ENCODE results near the gene RFPL2.
"Not testable (repeated sequence)": the region's sequence is repeated elsewhere in the genome, so short reads cannot be mapped to it uniquely, and the experiment has no call there.

- TF ChIP-seq MAX (IDR thresholded peaks at IDR 0.05; ENCODE audit: insufficient read depth, insufficient read length); POLR2A (IDR thresholded peaks at IDR 0.05; ENCODE audit: low read depth, low read length); EZH2 (IDR thresholded peaks at IDR 0.05; ENCODE audit: borderline replicate concordance, low read depth, low read length, severe bottlenecking); CTCF (IDR thresholded peaks at IDR 0.05; ENCODE audit: extremely low read depth in 1 of 2, insufficient read depth in 1 of 2, low read depth in 1 of 2, low read length in 2 of 2); POLR2AphosphoS5 (IDR thresholded peaks at IDR 0.05; ENCODE audit: insufficient read depth, low read depth, low read length); FOS (IDR thresholded peaks at IDR 0.05; ENCODE audit: borderline replicate concordance, insufficient read depth, low read length); GATA2 (IDR thresholded peaks at IDR 0.05; ENCODE audit: insufficient read depth, insufficient read length, low read depth, low read length); JUN (IDR thresholded peaks at IDR 0.05; ENCODE audit: borderline replicate concordance, insufficient read depth, insufficient read length, low read depth): not testable (repeated sequence)
These were observed 54.2 kb downstream of the RFPL2 start for GRCh38 chr22:32150647-32151046.
